Measurements from ENCODE around the gene CPNE1.

- TF ChIP-seq POLR2A (IDR thresholded peaks at IDR 0.05) = no peak
- no peak for TF ChIP-seq CTCF (IDR thresholded peaks at IDR 0.05)
Measured at GRCh38 chr20:35710884-35711587, 46.3 kb upstream of the CPNE1 start.
